ENCODE measurements around the gene PRAME.
"Not testable (repeated sequence)": the region's sequence is repeated elsewhere in the genome, so short reads cannot be mapped to it uniquely, and the experiment has no call there.

PRAME gene, protein sequence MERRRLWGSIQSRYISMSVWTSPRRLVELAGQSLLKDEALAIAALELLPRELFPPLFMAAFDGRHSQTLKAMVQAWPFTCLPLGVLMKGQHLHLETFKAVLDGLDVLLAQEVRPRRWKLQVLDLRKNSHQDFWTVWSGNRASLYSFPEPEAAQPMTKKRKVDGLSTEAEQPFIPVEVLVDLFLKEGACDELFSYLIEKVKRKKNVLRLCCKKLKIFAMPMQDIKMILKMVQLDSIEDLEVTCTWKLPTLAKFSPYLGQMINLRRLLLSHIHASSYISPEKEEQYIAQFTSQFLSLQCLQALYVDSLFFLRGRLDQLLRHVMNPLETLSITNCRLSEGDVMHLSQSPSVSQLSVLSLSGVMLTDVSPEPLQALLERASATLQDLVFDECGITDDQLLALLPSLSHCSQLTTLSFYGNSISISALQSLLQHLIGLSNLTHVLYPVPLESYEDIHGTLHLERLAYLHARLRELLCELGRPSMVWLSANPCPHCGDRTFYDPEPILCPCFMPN

DNA sequence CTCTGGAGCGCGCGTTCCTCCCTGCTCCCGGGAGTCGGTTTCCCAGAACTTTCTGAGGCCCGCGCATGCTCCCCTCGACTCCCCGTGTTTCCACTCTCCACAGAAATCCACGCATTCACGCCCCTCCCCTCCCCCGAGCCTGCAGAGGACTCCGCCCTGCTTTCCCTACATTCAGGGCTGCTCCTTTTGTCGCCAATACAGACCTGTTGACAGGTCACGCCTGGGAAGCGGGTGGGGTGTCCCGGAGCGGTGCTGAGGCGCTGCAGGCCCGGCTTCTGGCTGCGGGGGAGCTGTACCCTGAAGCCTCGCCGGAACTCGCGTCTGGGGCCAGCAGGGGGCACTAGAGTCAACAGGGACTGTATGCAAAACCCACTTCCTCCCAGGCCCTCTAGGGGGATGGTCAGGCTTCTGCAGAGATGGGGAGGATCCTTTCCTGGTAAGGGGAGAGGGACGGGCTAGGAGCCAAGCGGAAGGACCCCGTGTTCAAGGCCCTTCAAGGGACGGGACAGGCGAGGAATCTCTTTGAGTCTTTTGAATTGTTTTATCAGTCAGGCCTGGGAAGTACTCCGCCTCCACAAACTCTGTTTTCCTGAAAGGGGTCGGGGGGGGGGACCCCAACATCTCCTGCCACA, at the start of gene PRAME:
PRAME (minus strand) TSS at position 294 of the 632 bp plus-strand sequence. CDS start 2,433 bp downstream, outside the sequence.
- DNase-seq (ENCODE audit: low spot score), result peak; percentile 84

DNA sequence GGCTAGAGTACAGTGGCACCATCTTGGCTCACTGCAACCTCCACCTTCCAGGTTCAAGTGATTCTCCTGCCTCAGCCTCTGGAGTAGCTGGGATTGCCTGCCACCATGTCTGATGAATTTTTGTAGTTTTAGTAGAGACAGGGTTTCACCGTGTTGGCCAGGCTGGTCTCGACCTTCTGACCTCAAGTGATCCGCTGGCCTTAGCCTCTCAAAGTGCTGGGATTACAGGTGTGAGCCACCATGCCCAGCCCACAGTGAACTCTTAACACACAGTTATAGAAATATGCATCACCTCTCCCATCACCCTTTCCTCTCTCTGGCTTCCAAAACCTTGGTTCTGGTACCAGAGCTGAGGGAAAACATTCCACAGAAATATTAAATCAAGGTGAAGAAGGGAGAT, 49.0 kb upstream of the PRAME start:
- not testable (repeated sequence) for DNase-seq (ENCODE audit: low spot score)

DNA sequence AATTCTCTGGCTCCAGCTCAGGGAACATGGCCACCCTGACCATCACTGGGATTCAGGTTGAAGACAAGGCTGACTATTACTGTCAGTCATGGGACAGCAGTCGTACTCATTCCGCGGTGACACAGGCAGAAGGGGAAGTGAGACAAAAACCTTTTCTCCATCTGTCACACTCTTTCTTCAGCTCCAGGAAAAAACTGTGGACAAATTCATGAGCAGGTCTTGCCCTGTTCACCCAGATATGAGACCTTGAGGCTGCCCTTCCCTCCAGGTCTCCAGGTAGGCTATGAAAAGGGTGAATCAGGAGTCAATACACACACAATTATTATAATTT, 46.0 kb upstream of the PRAME start:
- no peak for DNase-seq (ENCODE audit: low spot score)

DNA sequence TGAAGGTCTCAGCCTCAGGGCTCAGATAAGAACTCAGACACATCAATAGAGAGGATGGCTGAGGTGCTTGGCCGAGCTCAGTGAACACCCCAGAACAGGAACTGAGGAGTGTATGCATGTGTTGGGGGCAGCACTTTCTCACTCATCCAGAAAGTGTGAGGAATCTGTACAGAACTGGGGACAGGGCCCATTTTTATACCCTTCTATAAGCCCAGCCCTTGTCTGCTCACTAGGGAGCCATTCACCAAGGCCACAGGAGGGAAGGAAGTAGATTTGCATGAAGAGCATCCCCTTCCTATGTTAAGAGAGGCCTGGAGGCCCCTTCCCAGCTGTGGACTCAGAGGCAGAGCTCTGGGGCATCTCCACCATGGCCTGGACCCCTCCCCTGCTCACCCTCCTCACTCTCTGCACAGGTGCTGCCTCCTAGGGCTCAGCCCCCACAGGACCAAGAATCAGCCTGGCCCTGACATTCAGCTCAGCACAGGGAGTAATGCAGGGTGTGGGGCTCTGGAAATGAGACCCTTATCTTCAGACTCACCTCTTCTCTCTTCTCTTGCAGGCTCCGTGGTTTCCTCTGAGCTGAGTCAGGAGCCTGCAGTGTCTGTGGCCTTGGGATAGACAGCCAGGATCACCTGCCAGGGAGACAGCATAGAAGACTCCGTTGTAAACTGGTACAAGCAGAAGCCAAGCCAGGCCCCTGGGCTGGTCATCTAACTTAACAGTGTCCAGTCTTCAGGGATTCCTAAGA, 45.4 kb upstream of the PRAME start:
- no peak for DNase-seq (ENCODE audit: low spot score)

DNA sequence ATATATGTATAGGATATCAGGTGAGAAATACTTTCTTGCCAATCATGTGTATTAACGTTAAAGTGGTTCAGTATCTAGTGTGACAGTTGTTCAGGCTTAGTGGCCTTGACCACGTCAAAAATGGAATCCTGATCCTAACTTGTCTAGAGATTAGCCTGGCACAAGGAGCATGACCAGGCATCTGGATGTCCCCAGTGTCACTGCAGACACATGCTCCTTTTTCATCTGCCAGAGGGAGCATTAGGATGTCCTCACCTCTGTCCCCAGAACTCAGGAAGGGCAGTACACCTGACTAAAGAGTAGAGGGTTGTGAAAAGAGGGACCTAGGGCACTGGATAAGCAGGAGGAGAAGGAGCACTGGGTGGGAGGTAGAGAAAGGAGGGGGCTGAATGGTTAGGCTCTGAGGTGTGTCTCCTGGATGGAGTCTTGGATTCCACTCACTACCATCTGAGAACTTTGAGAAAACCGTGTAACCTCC, 44.4 kb upstream of the PRAME start:
- DNase-seq (ENCODE audit: low spot score), result no peak

DNA sequence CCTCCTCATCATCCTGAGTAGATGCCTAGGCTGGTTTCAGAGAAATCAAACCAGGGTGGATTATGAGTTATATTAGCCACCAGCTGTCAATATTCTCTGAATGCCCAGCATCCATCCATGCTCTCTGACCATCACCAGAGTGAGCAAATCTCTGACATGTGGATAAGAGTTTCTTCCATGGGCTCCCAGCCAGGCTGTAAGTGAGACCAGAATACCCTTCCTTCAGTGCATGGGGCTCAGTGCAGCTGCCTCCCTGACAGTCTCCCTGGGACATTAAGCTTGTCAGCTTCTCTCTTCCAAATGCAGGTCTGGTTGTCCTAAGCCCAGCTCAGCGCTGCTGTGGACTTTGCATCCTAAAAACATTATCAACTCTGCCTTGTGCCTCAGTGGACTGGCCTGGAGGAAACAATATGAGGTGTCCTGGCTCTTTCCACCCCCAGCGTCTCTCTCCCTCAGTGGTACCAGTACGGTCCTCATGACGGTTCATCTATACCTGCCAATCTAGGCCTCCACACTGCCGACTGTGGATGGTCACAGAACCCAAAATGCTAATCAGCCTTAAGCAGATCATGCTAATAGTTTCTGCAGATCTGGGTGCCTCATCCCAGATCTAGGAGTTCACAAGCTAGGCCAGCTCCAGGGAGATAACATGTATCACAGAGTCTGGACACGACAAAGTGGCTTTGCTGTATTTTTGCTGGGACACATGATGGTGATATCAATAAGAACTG, 41.6 kb upstream of the PRAME start:
- DNase-seq (ENCODE audit: low spot score), result no peak

DNA sequence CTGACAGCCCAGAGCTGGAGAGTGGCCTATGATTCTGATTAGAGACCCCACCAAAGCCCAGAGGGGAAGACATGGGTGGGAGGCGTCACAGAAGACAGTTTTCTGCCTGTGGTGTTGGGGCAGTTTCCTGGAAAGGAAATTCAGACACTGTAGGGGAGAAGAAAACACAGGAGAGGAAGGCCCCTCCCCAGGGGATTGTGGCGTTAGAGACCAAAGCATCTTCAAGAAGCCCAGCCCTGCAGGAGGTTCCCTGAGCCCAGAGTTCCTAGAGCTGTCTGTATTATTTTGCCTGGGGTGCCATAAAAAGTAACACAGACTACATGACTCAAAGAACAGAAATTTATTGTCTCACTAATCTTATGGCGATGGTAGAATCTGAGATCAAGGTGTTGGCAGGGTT, 40.2 kb upstream of the PRAME start:
- DNase-seq (ENCODE audit: low spot score), result no peak

DNA sequence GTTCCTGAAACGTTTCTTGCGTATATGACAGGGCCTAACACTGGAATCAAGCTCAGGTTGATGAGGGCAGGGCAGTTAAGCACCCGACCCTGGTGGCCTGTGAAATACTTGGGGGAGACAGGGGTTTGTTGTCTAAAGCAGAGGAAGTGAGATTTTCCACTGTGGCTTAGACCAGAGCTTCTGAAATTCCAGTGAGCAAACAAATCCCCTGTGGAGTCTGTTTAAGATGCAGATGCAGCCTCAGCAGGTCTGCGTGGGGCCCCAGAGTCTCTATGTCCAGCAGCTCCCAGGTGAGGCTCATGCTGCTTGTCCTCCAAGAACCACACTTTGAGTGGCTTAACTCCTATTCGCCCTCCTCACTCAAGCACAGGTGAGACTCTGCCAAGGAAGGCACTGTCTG, 39.1 kb upstream of the PRAME start:
- DNase-seq (ENCODE audit: low spot score), result no peak

DNA sequence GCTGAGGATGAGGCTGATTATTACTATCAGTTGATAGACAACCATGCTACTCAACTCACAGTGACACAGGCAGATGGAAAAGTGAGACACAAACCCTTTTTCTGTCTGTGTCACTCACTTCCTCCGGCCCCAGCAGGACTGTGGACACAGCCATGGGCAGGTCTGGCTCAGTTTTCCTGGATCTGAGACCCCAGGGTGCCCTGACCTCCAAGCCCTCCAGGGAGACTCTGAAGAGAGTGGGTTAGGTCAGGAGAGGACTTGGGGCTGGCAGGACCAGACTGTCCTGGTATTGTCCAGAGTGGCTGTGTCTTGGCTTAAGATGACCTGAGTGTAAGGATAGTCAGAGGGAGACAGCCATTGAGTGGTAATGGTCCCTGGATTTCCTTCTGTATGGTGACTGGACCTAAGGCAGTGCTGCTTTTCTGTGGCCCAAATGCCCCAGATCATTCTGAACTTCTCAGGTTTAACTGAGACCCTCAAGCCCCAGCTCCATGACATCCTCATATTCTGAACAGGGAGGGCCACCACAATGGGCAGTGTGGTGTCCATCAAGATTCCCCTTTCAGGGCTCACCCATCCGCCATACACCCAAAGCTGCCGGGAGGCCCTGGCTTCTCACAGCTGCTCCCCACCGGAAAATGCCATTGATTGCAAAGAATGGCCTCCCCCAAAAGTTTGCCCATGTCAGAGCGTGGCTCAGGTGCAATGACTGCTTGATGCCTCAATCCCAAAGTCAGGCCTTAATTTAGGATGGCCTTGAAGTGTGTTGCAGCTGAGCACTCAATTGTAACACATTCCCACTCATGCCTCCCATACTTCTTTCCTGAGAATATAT, 36.2 kb upstream of the PRAME start:
- DNase-seq (ENCODE audit: low spot score), result no peak

DNA sequence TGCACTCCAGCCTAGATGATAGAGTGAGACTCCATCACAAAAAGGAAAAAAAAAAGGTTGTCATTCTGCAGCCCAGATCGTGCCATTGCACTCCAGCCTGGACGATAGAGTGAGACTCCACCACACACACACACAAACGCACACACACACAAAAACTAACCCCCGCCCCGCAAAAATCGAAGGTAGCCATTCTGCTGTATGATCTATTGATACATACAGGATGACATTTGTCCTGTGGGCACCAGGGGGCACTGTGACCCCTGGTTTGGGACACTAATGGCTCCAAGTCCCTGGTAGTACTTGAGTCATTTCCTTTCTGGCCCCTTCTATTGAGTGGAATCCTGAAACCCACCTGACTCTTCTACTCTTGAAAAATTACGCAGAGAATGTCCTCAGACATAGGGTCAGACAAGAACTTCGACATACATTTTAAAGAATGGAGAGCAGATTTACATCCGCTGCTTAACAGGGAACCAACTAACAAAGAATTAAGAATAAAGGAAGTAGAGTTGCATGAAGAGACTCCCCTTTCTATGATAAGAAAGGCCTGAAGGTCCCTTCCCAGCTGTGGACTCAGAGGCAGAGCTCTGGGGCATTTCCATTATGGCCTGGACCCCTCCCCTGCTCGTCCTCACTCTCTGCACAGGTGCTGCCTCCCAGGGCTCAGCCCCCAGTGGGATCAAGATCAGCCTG, 35.0 kb upstream of the PRAME start:
- DNase-seq (ENCODE audit: low spot score), result peak; percentile 60

DNA sequence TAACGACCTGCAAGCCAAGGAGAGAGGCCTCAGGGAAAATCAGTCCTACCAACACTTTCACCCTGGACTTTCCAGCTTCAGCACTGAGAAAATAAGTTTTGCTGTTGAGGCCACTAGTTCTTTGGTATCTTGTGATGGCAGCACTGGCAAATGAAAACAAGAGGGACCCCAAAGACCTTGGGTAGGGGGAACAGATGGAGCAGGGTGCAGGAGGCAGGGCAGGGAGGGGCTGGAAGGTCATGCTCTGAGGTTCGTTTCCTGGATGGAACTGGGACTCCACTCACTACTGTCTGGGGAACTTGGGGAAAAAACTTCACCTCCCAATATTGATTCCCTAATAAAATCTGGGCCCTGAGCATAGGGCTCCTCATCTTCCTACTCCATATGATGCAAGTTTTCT, 34.2 kb upstream of the PRAME start:
- DNase-seq (ENCODE audit: low spot score), result no peak

DNA sequence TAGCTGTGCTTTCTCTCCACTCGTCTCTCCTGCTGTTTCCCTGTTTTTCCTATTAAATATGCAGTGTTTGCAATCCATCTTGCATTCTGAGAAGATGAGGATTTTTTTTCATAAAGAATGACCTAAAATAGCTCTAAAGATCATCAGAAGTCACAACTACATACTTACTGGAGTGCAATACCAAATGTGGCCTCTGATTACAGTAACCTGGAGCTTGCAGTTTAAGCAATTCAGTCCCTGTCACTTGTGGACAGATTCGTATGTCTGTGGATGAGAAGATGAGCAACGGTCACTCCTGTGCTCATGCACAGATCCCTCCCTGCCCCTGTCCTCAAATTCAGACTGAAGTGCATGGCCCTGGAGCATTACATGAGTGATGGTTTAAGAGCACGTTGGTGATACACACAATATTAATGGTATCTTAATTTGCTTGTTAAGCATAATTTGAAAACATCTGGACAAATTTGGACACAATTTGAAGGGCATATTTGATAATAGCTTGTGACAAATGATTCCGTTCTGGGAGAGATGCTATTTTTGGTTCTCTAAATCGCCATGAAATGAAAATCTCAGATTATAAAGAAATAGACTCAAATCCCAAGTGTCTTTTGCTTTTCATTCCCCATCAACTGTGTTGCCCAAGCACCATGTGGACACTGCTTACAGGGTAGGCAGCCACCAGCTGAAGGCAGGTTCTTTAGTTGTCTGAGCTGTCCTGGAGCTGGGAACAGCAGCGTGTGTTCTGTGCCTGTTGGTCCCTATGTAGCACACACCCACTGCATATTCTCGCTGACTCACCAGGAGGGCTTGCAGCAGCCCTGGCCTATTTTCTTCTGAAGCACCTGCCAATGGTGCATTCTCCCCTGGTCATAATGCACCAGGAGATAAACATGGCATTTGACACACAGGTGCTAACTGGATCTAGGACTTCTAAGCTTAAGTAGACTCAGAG, 32.6 kb upstream of the PRAME start:
- no peak for DNase-seq (ENCODE audit: low spot score)

DNA sequence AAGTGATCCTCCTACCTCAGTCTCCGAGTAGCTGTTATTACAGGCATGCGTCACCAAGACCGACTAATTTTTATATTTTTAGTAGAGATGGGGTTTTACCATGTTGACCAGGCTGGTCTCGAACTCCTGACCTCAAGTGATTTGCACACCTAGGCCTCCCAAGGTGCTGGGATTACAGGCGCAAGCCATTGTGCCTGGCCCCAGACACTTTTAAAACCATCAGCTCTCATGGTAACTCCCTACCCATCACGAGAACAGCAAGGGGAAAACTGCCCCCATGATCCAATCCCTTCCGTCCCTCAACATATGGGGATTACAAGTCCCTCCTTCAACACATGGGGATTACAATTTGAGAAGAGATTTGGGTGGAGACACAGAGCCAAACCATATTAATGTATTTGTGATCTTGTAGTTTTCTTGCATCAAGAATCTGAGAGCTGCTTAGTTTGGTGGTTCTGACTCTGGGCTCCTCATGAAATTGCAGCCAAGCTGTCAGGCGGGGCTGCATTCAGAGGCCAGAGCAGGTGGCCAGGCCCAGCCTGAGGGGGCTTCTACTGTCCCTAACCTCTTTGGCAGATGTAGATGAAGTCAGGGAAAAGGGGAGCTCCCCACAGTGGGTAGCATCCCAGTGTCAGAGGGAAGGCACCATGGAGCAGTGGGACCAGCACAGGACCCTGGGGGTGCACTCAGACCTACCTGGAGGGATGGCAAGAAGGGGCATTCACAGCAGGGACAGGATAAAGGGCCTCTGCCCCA, 31.2 kb upstream of the PRAME start:
- DNase-seq (ENCODE audit: low spot score), result no peak

DNA sequence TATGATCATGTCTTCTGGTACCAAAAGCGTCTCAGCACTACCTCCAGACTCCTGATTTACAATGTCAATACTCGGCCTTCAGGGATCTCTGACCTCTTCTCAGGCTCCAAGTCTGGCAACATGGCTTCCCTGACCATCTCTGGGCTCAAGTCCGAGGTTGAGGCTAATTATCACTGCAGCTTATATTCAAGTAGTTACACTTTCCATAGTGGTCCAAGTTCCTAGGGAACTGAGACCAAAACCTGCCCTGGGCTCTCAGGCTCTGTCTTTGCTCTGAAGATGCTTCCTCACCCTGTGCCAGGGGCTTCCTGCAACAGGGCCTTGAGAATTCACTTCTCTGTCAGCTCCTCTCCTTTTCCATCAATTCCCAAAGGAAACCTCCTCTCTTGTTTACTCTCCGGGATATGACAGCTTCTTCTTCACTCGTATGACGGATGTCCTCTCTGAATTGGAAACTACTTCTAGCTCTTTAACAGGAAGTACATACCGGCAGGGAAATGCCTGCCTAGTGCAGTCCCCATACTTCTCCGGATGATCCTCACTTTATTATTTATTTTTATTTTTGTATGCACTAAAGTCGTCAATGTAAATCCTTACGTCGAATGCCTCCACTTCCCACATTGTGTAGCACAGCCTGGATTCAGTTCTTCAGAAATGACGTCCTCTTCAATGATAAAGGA, 29.6 kb upstream of the PRAME start:
- DNase-seq (ENCODE audit: low spot score), result no peak

DNA sequence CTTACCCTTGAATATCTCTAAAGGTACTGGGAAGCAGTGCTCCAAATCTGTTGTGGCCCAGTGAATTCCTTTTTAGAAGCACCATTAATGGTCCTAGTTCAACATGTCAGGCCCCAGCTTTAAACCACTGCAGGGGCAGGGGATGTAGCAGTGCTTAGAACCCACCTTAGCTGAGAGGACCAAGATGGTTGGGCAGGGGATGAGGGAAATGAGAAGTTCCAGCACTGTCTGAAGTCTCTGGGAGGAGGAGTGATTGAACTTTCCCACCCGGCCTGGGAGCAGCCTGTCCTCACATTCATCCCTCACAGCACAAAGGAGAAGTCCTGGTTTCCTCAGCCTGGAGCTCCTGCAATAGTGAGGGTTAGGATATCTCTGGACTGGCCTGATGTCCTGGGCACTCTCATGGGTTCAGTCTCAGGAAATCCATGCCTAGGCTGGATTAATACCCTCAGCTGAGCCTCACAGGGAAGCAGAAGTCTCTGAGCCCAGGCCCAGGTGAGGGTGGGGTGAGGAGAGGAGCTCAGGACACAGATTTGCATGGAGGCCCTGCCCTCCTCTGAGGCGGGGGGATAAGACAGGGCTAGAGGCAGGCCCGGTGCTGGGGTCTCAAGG, 28.6 kb upstream of the PRAME start:
- DNase-seq (ENCODE audit: low spot score), result no peak

DNA sequence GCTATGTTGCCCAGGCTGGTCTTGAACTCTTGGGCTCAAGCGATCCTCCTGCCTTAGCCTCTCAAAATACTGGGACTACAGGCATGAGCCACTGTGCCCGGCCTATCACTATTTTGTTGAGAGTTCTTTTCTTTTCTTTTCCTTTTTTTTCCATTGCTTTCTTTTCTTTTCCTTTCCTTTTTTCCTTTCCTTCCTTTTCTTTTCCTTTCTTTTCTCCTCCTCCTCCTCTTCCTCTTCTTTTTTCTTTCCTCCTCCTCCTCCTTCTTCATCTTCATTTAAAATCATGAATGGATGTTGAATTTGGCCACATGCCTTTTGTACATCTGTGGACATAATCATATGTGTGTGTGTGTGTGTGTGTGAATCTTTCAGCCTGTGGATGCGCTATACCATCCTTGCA, 25.7 kb upstream of the PRAME start:
- no peak for DNase-seq (ENCODE audit: low spot score)

DNA sequence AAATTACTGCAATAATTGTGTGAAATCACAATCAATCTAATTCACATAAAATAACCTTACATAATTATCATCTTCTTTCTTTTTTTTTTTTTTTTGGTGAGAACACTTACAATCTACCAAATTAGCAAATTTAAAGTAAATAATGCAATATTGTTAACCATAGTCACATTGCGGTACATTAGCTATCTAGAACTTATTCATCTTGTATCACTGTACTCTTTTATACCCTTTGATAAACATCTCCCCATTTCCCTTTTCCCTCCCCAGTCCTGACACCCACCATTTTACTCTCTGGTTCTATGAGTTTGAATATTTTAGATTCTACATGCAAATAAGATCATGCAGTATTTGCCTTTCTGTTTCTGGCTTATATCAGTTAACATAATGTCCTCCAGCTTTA, 24.0 kb upstream of the PRAME start:
- DNase-seq (ENCODE audit: low spot score), result no peak

DNA sequence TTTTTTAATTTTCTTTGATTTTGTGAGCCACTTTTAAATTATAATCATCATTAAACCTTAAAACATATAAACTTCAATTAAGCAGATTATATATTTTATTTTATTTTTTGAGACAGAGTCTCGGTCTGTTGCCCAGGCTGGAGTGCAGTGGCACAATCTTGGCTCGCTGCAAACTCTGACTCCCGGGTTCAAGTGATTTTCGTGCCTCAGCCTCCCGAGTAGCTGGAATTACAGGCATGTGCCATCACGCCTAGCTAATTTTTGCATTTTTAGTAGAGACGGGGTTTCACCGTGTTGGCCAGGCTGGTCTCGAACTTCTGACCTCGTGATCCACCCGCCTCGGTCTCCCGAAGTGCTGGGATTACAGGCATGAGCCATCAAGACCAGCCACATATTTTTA, 22.5 kb upstream of the PRAME start:
- not testable (repeated sequence) for DNase-seq (ENCODE audit: low spot score)

Measured in RKO (cell line).